ENCODE measurements around the gene C3orf85. TPM values are rescaled to one million over a fixed set of nuclear protein-coding genes. Genes with fewer than 3 reads are reported as not detected.

The C3orf85 gene
- total RNA-seq, 2 donors from 2014 or later = not detected

DNA sequence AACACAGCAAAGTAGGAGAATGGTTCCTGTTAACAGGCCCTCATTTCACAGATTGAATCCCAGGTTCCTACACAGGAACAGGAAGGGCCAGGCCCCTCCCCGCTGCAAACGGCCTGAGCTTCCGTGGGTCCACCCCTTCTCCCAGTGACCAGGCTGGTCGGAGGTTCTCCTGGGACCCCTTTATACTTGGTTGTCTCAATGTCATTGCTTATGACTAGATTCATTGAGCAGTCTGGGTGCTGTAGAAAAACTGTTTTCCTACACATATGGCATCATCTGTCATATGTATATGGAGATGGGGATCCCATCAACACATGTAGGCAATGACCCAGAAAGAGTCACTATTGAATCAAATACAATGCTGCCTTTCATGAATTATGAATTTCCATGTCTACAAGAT lies 3.8 kb downstream of the C3orf85 start:
- Histone ChIP-seq H3K4me1 (replicated peaks) (no peaks in the 10 kb centered on the region), H3K27ac (no peak overlapping the region), H3K9me3 (no peaks in the 10 kb centered on the region), H3K36me3 (no peaks in the 10 kb centered on the region), H3K27me3 (replicated peaks; ENCODE audit: insufficient read depth) (no peaks in the 10 kb centered on the region), H3K4me3 (no peak overlapping the region)
- intact Hi-C loops (cut with DNase I) = no loop called here
- 84% methylated on average over 4 of the region's 4 CpGs for WGBS
- DNase-seq (ENCODE audit: low spot score) = no peak
- TF ChIP-seq POLR2A (IDR thresholded peaks at IDR 0.05) = no peak
- no peak for TF ChIP-seq POLR2AphosphoS5 (IDR thresholded peaks at IDR 0.05)
- TF ChIP-seq, protein P1, sequence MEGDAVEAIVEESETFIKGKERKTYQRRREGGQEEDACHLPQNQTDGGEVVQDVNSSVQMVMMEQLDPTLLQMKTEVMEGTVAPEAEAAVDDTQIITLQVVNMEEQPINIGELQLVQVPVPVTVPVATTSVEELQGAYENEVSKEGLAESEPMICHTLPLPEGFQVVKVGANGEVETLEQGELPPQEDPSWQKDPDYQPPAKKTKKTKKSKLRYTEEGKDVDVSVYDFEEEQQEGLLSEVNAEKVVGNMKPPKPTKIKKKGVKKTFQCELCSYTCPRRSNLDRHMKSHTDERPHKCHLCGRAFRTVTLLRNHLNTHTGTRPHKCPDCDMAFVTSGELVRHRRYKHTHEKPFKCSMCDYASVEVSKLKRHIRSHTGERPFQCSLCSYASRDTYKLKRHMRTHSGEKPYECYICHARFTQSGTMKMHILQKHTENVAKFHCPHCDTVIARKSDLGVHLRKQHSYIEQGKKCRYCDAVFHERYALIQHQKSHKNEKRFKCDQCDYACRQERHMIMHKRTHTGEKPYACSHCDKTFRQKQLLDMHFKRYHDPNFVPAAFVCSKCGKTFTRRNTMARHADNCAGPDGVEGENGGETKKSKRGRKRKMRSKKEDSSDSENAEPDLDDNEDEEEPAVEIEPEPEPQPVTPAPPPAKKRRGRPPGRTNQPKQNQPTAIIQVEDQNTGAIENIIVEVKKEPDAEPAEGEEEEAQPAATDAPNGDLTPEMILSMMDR (IDR thresholded peaks at IDR 0.05) = no peak

DNA sequence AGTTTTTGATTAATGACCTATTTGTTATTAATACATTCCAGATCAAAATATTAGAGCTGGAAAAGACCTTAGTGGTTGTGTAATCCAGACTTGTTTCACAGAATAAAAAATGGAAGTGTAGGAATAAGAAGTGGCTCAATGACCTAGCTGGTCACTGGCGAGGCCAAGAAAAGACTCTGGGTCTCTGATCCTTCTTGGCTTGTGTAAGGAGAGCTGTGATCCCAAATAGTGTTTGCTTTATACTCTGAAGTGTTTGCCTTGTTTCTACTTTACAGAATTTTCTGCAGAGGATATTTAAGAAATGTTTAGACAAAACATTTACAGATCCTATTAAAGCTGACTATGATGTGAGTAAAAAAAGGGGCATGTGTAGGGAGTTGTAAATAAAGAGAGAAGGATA lies 7.1 kb downstream of the C3orf85 start:
- WGBS = 60% methylated on average over 1 of the region's 1 CpG

DNA sequence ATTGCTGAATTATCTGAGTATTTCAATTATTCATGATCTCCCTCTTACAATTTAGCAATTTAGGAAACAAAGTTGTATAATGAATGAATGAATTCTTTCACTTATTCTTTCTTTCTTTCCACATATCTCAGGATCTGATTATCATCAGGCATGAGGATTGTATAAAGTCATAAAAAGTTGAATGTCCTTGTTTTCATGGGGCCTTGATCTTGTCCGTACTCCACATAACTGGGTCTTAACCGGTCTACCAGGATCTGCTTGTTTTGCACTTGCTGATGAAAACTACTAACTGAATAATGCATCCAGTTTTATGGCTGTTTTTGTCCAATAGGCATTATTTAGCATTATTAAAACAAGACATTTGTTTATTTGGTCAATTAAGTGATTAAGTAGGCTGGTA lies 12.6 kb downstream of the C3orf85 start:
- Histone ChIP-seq H3K4me3 (no peak overlapping the region), H3K27ac (no peak overlapping the region), H3K27me3 (replicated peaks; ENCODE audit: insufficient read depth) (no peaks in the 10 kb centered on the region), H3K4me1 (replicated peaks) (no peaks in the 10 kb centered on the region), H3K36me3 (no peaks in the 10 kb centered on the region), H3K9me3 (no peaks in the 10 kb centered on the region)
- WGBS = 72% methylated on average over 2 of the region's 2 CpGs
- TF ChIP-seq, protein P1 (IDR thresholded peaks at IDR 0.05) = no peak
- TF ChIP-seq POLR2A (IDR thresholded peaks at IDR 0.05) (no peak), POLR2AphosphoS5 (IDR thresholded peaks at IDR 0.05) (no peak)
- DNase-seq (ENCODE audit: low spot score) = no peak
- intact Hi-C loops (cut with DNase I) = no loop called here

More for the DNA sequence above, 7.1 kb downstream of the C3orf85 start:
- TF ChIP-seq POLR2AphosphoS5 (IDR thresholded peaks at IDR 0.05) (no peak), POLR2A (IDR thresholded peaks at IDR 0.05) (no peak)
- TF ChIP-seq, protein P1 (IDR thresholded peaks at IDR 0.05) = no peak
- H3K27ac ChIP-seq = no peak overlapping the region
- no peak for DNase-seq (ENCODE audit: low spot score)
- H3K4me1 ChIP-seq (replicated peaks) = no peaks in the 10 kb centered on the region
- no peaks in the 10 kb centered on the region for H3K9me3 ChIP-seq
- H3K36me3 ChIP-seq = no peaks in the 10 kb centered on the region
- H3K4me3 ChIP-seq = no peak overlapping the region
- H3K27me3 ChIP-seq (replicated peaks; ENCODE audit: insufficient read depth) = no peaks in the 10 kb centered on the region
- intact Hi-C loops (cut with DNase I) = no loop called here

DNA sequence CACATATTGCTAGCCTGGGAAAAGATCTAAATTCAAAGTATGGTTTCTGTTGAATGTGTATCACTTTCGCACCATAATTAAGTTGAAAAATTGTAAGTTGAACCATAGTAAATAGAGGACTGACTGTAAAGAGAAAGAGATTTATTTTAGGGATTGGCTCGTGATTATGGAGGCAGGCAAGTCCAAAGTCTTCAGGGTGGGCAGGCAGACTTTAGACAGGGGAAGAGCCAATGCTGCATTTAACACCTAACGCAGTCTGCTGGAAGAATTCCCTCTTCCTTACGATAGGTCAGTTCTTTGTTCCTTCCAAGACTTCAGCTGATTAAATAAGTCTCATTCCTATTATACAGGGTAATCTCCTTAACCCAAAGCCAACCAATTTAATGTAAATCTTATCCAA lies 15.8 kb downstream of the C3orf85 start:
- WGBS = 91% methylated on average over 4 of the region's 4 CpGs
- intact Hi-C loops (cut with DNase I) = no loop called here
- Histone ChIP-seq H3K4me3 (no peak overlapping the region), H3K4me1 (replicated peaks) (no peaks in the 10 kb centered on the region), H3K27ac (no peak overlapping the region), H3K27me3 (replicated peaks; ENCODE audit: insufficient read depth) (no peaks in the 10 kb centered on the region), H3K36me3 (no peaks in the 10 kb centered on the region), H3K9me3 (no peaks in the 10 kb centered on the region)
- no peak for DNase-seq (ENCODE audit: low spot score)
- no peak for TF ChIP-seq POLR2A (IDR thresholded peaks at IDR 0.05)
- TF ChIP-seq, protein P1 (IDR thresholded peaks at IDR 0.05) = no peak
- no peak for TF ChIP-seq POLR2AphosphoS5 (IDR thresholded peaks at IDR 0.05)

DNA sequence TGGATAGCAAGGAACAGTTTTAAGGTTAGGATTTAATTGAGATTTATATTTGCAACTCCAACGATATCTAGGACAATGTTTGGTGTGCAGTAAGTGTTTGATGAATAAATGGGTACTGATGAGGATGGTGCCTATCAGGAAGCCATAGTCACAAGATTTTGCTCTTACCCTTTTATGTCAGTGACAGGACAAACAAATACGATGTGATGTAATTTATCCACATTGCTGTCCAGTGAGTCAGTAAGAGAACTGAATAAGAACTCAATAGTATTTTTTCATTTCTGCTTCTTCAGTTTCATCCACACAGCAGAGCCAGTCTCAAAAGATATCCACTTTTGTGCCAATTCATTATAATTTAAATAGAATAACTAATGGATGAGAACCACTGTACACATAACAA lies 18.5 kb downstream of the C3orf85 start:
- no peaks in the 10 kb centered on the region for H3K36me3 ChIP-seq
- no peak overlapping the region for H3K27ac ChIP-seq
- DNase-seq (ENCODE audit: low spot score) = no peak
- no peak overlapping the region for H3K4me3 ChIP-seq
- TF ChIP-seq POLR2AphosphoS5 (IDR thresholded peaks at IDR 0.05) (no peak), POLR2A (IDR thresholded peaks at IDR 0.05) (no peak)
- TF ChIP-seq, protein P1 (IDR thresholded peaks at IDR 0.05) = no peak
- intact Hi-C loops (cut with DNase I) = no loop called here
- no peaks in the 10 kb centered on the region for H3K4me1 ChIP-seq (replicated peaks)
- no peaks in the 10 kb centered on the region for H3K9me3 ChIP-seq
- no peaks in the 10 kb centered on the region for H3K27me3 ChIP-seq (replicated peaks; ENCODE audit: insufficient read depth)
- WGBS = 84% methylated on average over 2 of the region's 2 CpGs

Data from prostate gland (tissue), 2 donors.